Trophoblast cell (in vitro differentiated cells and primary cell): ENCODE results near the gene SSH2.

Experiments
- DNase-seq, 2 donors: peaks; one replicate each; pipeline ENCODE4 v3.0.0-alpha.2; 2016
- H2AFZ ChIP-seq: 2 replicates; pipeline ENCODE4 v1.6.1; 2013; ENCODE audit warnings: low read length, moderate library complexity, mild to moderate bottlenecking; ENCODE audit not compliant: insufficient read depth, poor library complexity
- H2AK5ac ChIP-seq: 2 replicates; pipeline ENCODE4 v1.6.1; 2013; ENCODE audit warnings: mild to moderate bottlenecking, low read length
- H2BK120ac ChIP-seq: 2 replicates; pipeline ENCODE4 v1.6.1; 2013; ENCODE audit warnings: low read length, mild to moderate bottlenecking, moderate library complexity; ENCODE audit not compliant: insufficient read depth, poor library complexity
- H2BK12ac ChIP-seq: 2 replicates; pipeline ENCODE4 v1.6.1; 2013; ENCODE audit warnings: mild to moderate bottlenecking, low read length, moderate library complexity
- H2BK5ac ChIP-seq: 2 replicates; pipeline ENCODE4 v1.6.1; 2013; ENCODE audit warnings: low read length, low read depth, moderate library complexity, mild to moderate bottlenecking; ENCODE audit not compliant: poor library complexity
- H3K14ac ChIP-seq: 2 replicates; pipeline ENCODE4 v1.6.1; 2013; ENCODE audit warnings: mild to moderate bottlenecking, low read length
- H3K18ac ChIP-seq: 2 replicates; pipeline ENCODE4 v1.6.1; 2013; ENCODE audit warnings: mild to moderate bottlenecking, low read length
- H3K23ac ChIP-seq: 2 replicates; pipeline ENCODE4 v1.6.1; 2013; ENCODE audit warnings: low read length
- H3K27ac ChIP-seq: 2 replicates; pipeline ENCODE4 v1.5.1; 2013; ENCODE audit warnings: low read depth, mild to moderate bottlenecking, inconsistent platforms, low read length, moderate library complexity
- H3K27me3 ChIP-seq: 2 replicates; pipeline ENCODE4 v1.6.1; 2013; ENCODE audit warnings: inconsistent platforms, mild to moderate bottlenecking, low read length, moderate library complexity; ENCODE audit not compliant: insufficient read depth
- H3K36me3 ChIP-seq, 2 experiments: 1 replicate in 1 of 2; 2 replicates in 1 of 2; pipeline ENCODE4 v1.6.1; 2013; ENCODE audit warnings: low read length in 2 of 2, mild to moderate bottlenecking in 2 of 2, moderate library complexity in 1 of 2; ENCODE audit not compliant: insufficient read depth in 2 of 2, control insufficient read depth in 1 of 2
- H3K4ac ChIP-seq: 2 replicates; pipeline ENCODE4 v1.6.1; 2013; ENCODE audit warnings: low read depth, mild to moderate bottlenecking, low read length, moderate library complexity
- H3K4me1 ChIP-seq, 2 experiments: 1 replicate in 1 of 2; 2 replicates in 1 of 2; pipeline ENCODE4 v1.6.1; 2013; ENCODE audit warnings: low read length in 2 of 2, mild to moderate bottlenecking in 2 of 2, moderate library complexity in 1 of 2; ENCODE audit not compliant: insufficient read depth in 2 of 2, control insufficient read depth in 1 of 2
- H3K4me2 ChIP-seq: 2 replicates; pipeline ENCODE4 v1.6.1; 2013; ENCODE audit warnings: inconsistent platforms, mild to moderate bottlenecking, low read length, moderate library complexity
- H3K4me3 ChIP-seq: 2 replicates; pipeline ENCODE4 v1.5.1; 2013; ENCODE audit warnings: mild to moderate bottlenecking, low read depth, low read length, inconsistent platforms
- H3K79me1 ChIP-seq: one replicate; pipeline ENCODE4 v1.6.1; 2013; ENCODE audit warnings: low read length
- H3K79me2 ChIP-seq: 2 replicates; pipeline ENCODE4 v1.6.1; 2013; ENCODE audit warnings: low read length, mild to moderate bottlenecking; ENCODE audit not compliant: control insufficient read depth, insufficient read depth, poor library complexity
- H3K9ac ChIP-seq: 2 replicates; pipeline ENCODE4 v1.6.1; 2013; ENCODE audit warnings: mild to moderate bottlenecking, low read length
- H3K9me3 ChIP-seq: 2 replicates; pipeline ENCODE4 v1.6.1; 2013; ENCODE audit warnings: low read depth, mild to moderate bottlenecking, control low read depth, inconsistent platforms, low read length; ENCODE audit not compliant: insufficient read depth
- H4K12ac ChIP-seq: 2 replicates; pipeline ENCODE4 v1.6.1; 2013; ENCODE audit warnings: low read depth, mild to moderate bottlenecking, low read length, moderate library complexity
- H4K8ac ChIP-seq: 2 replicates; pipeline ENCODE4 v1.6.1; 2013; ENCODE audit warnings: low read depth, mild to moderate bottlenecking, low read length, moderate library complexity
- H4K91ac ChIP-seq: one replicate; pipeline ENCODE4 v1.6.1; 2013; ENCODE audit warnings: low read depth, mild to moderate bottlenecking, low read length, moderate library complexity
- WGBS: extraction: QIAGEN DNeasy Blood & Tissue Kit; methylation state at CpG from one replicate; pipeline ENCODE4 v1.1.7; 2013; ENCODE audit warnings: missing lambda C conversion rate; ENCODE audit not compliant: insufficient read length, insufficient coverage; ENCODE audit errors: extremely low coverage; 5-methylcytosine and 5-hydroxymethylcytosine counted together

The SSH2 gene

DNA sequence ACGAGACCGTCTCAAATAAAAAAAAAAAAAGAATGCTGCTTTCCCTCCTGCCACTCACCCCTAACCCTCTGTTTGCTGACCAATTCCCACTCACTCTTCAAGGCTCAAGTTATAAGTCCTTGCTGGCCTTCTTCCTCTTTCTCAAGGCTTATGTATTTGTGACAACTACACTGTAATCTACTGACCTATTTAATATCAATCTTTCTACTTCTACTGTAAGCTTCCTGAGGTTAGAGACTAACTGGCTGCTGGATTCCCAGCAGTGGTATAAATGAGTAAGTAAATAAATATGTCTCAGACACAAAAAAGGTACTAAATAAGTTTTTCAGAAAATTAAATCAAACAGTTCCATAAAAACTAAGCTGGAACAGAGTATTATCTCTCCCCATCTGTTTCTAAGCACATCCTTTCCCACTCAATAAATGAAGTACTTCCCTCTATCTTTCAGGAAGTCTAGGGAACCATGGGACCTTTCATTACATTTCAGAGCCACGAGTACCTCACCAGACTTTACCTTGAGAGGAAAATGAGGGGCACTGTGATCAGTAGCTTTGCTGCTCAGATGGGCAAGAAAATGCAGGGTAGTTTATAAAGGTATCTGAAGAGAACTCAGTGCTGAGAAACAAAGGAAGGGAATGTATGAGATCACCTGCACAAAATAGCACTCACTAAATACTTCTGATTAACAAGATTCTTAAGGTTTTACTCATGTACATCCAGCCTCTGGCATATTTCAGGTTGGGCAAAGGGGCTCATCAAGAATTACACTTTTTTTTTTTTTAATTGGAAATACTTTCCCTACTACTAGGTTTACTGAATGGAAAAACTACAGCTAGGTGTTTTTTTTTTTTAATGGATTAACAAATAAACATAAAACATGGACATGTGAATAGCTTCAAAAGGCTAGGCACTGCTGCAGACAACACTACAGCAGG, 10.8 kb downstream of the SSH2 start:
- Histone ChIP-seq H3K4me2 (peak overlapping the region; percentile 54), H3K4me3 (no peak overlapping the region), H3K4ac (no peak overlapping the region), H3K27ac (peak overlapping the region; percentile 61), H3K9ac (no peak overlapping the region), H4K91ac (no peak overlapping the region), H3K23ac (no peak overlapping the region), H3K79me2 (peaks cover 2% of the 10 kb centered on the region), H4K8ac (no peak overlapping the region), H2AFZ (no peak overlapping the region), H3K9me3 (no peaks in the 10 kb centered on the region), H2BK12ac (no peak overlapping the region), H3K79me1 (peaks cover 2% of the 10 kb centered on the region), H3K27me3 (no peaks in the 10 kb centered on the region), H3K14ac (no peak overlapping the region), H3K18ac (no peak overlapping the region), H2BK120ac (no peak overlapping the region), H3K36me3 (no peaks in the 10 kb centered on the region), H3K4me1 (peaks cover 3% of the 10 kb centered on the region in 2 experiments), H4K12ac (no peak overlapping the region), H2BK5ac (peak overlapping the region; percentile 63), H2AK5ac (no peak overlapping the region)
- WGBS: no CpG with 5 or more reads among the region's 3 CpGs
- peak; percentile 14 to 80 for DNase-seq

GRCh38 chr17:29918016-29918415, 12.0 kb downstream of the SSH2 start:
- Histone ChIP-seq H3K9me3 (no peaks in the 10 kb centered on the region), H4K8ac (no peak overlapping the region), H3K27ac (no peak overlapping the region), H3K23ac (no peak overlapping the region), H2BK5ac (no peak overlapping the region), H3K27me3 (no peaks in the 10 kb centered on the region), H3K14ac (no peak overlapping the region), H4K91ac (no peak overlapping the region), H3K4ac (peak overlapping the region; percentile 27), H2BK12ac (no peak overlapping the region), H2BK120ac (no peak overlapping the region), H3K4me3 (no peak overlapping the region), H3K9ac (no peak overlapping the region), H4K12ac (no peak overlapping the region), H3K79me2 (peaks cover 2% of the 10 kb centered on the region), H3K4me1 (peaks cover 3% of the 10 kb centered on the region in 2 experiments), H3K18ac (no peak overlapping the region), H2AFZ (no peak overlapping the region), H3K36me3 (no peaks in the 10 kb centered on the region), H3K4me2 (no peak overlapping the region), H2AK5ac (no peak overlapping the region), H3K79me1 (peaks cover 2% of the 10 kb centered on the region)
- no peak for DNase-seq
- whole genome bisulfite sequencing: no CpG with 5 or more reads among the region's 1 CpG

DNA sequence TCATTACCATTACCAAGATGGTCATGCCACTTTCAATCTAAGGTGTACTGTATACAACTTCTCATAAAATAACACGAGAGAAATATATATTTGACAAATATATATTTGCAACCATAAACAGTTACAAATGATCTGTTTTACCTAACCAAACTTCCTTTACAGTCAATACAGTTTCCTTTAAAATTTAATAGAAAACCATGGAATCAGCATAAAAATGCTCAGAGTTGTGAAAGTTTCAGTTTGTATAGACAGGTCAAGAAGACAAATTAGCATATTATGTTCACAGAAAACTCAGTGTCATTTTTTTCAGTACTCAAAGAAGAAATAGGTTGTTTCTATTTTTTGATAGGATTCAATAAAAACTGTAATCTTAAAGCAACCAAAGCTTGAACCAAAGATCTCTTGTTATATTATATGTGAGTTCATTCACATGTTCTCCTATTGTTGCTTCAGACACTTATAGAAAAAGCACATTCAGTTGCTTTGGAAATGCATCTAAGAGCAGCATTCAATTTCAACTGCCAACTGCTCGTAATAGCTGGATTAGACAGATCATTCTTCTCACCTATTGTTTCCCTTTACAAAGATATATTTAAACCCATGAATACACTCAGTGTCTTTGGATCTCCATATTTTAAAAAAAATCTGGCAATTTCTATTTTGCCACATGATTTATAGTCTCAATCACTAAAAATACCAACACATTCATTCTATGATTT, 15.1 kb downstream of the SSH2 start:
- no peak overlapping the region for H3K18ac ChIP-seq
- peaks cover 2% of the 10 kb centered on the region for H3K79me2 ChIP-seq
- H2AFZ ChIP-seq: no peak overlapping the region
- H4K12ac ChIP-seq: no peak overlapping the region
- H3K27ac ChIP-seq: no peak overlapping the region
- H3K9me3 ChIP-seq: no peaks in the 10 kb centered on the region
- H3K4ac ChIP-seq: no peak overlapping the region
- H2BK120ac ChIP-seq: no peak overlapping the region
- H3K4me2 ChIP-seq: no peak overlapping the region
- no peak overlapping the region for H4K8ac ChIP-seq
- no peak overlapping the region for H2BK12ac ChIP-seq
- H3K23ac ChIP-seq: no peak overlapping the region
- H3K4me1 ChIP-seq: peaks cover 2% of the 10 kb centered on the region in 2 experiments
- DNase-seq: no peak
- no CpG with 5 or more reads among the region's 2 CpGs for WGBS
- no peak overlapping the region for H2BK5ac ChIP-seq
- no peak overlapping the region for H2AK5ac ChIP-seq
- H3K4me3 ChIP-seq: no peak overlapping the region
- peaks cover 0 to under 1% of the 10 kb centered on the region in 2 experiments for H3K36me3 ChIP-seq
- H3K27me3 ChIP-seq: no peaks in the 10 kb centered on the region
- H4K91ac ChIP-seq: no peak overlapping the region
- no peak overlapping the region for H3K14ac ChIP-seq
- peaks cover 2% of the 10 kb centered on the region for H3K79me1 ChIP-seq
- no peak overlapping the region for H3K9ac ChIP-seq

DNA sequence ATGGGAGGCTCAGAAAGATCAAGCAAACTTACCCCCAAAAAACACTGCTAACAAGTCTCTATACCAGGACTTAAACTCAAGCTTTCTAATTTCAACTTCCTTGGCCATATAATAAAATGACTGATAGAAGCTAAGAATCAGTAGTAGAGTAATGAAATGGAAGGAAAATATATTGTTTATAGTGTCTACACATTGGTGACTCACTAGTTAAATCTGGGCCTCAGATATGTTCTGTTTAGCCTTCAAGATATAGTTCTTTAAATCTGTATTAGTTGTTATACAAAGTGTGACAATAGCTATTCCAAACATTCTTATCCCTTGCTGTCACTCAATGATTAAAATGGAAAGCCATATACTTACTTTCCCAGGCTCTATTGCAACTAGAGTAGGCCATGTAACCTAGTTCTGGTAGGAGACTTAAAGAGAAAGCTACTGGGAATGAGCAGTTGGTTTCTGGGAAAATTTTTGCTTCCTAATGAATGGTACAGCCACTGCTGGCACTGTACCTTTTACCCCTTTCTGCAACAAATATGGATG, 18.3 kb downstream of the SSH2 start:
- H2BK120ac ChIP-seq: no peak overlapping the region
- no peaks in the 10 kb centered on the region for H3K4me1 ChIP-seq
- DNase-seq: no peak
- H3K27ac ChIP-seq: no peak overlapping the region
- no peaks in the 10 kb centered on the region for H3K79me1 ChIP-seq
- H3K23ac ChIP-seq: no peak overlapping the region
- H3K4me2 ChIP-seq: no peak overlapping the region
- no peak overlapping the region for H2AFZ ChIP-seq
- no peak overlapping the region for H3K18ac ChIP-seq
- peaks cover 0 to 2% of the 10 kb centered on the region in 2 experiments for H3K36me3 ChIP-seq
- H4K8ac ChIP-seq: no peak overlapping the region
- H3K14ac ChIP-seq: no peak overlapping the region
- H3K9me3 ChIP-seq: no peaks in the 10 kb centered on the region
- no peak overlapping the region for H4K12ac ChIP-seq
- no peak overlapping the region for H2BK5ac ChIP-seq
- H3K79me2 ChIP-seq: no peaks in the 10 kb centered on the region
- H2BK12ac ChIP-seq: no peak overlapping the region
- no peak overlapping the region for H3K9ac ChIP-seq
- no peaks in the 10 kb centered on the region for H3K27me3 ChIP-seq
- H4K91ac ChIP-seq: no peak overlapping the region
- no peak overlapping the region for H3K4ac ChIP-seq
- H3K4me3 ChIP-seq: no peak overlapping the region
- no peak overlapping the region for H2AK5ac ChIP-seq
